ENCODE results near the gene CABCOCO1.
A peak's percentile ranks its signal among the peaks of the same experiment; 100 is the strongest.
"Not testable (repeated sequence)": the region's sequence is repeated elsewhere in the genome, so short reads cannot be mapped to it uniquely, and the experiment has no call there.

Gene CABCOCO1

GRCh38 chr10:61737455-61737854 is 74.7 kb downstream of the CABCOCO1 start:
- not testable (repeated sequence) for H3K4me1 ChIP-seq (ENCODE audit: control insufficient read depth, insufficient read depth, low read length, poor library complexity, severe bottlenecking); H3K4me3 ChIP-seq (ENCODE audit: extremely low read depth, insufficient read depth, low read length, poor library complexity, severe bottlenecking); H3K9me3 ChIP-seq (ENCODE audit: control insufficient read depth, low read length); H3K27ac ChIP-seq (ENCODE audit: low read depth, low read length, severe bottlenecking); H3K36me3 ChIP-seq (ENCODE audit: control insufficient read depth, insufficient read depth, low read length)
- WGBS, 2 experiments (ENCODE audit: insufficient coverage in 2 of 2): 100% methylated on average over 1 to 3 of the region's 6 CpGs

- H3K9me3 ChIP-seq (ENCODE audit: control insufficient read depth, low read length): no peaks in the 10 kb centered on the region
- H3K36me3 ChIP-seq (ENCODE audit: control insufficient read depth, insufficient read depth, low read length): no peaks in the 10 kb centered on the region
- H3K4me1 ChIP-seq (ENCODE audit: control insufficient read depth, insufficient read depth, low read length, poor library complexity, severe bottlenecking): no peaks in the 10 kb centered on the region
- no peak overlapping the region for H3K4me3 ChIP-seq (ENCODE audit: extremely low read depth, insufficient read depth, low read length, poor library complexity, severe bottlenecking)
- no peak overlapping the region for H3K27ac ChIP-seq (ENCODE audit: low read depth, low read length, severe bottlenecking)
- no CpG with 5 or more reads among the region's 1 CpG for WGBS, 2 experiments (ENCODE audit: insufficient coverage in 2 of 2)
Measured at GRCh38 chr10:61742812-61743211, 80.1 kb downstream of the CABCOCO1 start.

GRCh38 chr10:61744469-61744868 is 81.7 kb downstream of the CABCOCO1 start:
- WGBS, 2 experiments (ENCODE audit: insufficient coverage in 2 of 2): no CpG with 5 or more reads among the region's 1 CpG
- no peaks in the 10 kb centered on the region for H3K9me3 ChIP-seq (ENCODE audit: control insufficient read depth, low read length)
- no peaks in the 10 kb centered on the region for H3K36me3 ChIP-seq (ENCODE audit: control insufficient read depth, insufficient read depth, low read length)
- H3K27ac ChIP-seq (ENCODE audit: low read depth, low read length, severe bottlenecking): no peak overlapping the region
- H3K4me1 ChIP-seq (ENCODE audit: control insufficient read depth, insufficient read depth, low read length, poor library complexity, severe bottlenecking): no peaks in the 10 kb centered on the region
- no peak overlapping the region for H3K4me3 ChIP-seq (ENCODE audit: extremely low read depth, insufficient read depth, low read length, poor library complexity, severe bottlenecking)

GRCh38 chr10:61746377-61746776 is 83.6 kb downstream of the CABCOCO1 start:
- H3K27ac ChIP-seq (ENCODE audit: low read depth, low read length, severe bottlenecking): no peak overlapping the region
- peaks cover 3% of the 10 kb centered on the region for H3K4me1 ChIP-seq (ENCODE audit: control insufficient read depth, insufficient read depth, low read length, poor library complexity, severe bottlenecking)
- no peak overlapping the region for H3K4me3 ChIP-seq (ENCODE audit: extremely low read depth, insufficient read depth, low read length, poor library complexity, severe bottlenecking)
- WGBS, 2 experiments (ENCODE audit: insufficient coverage in 2 of 2): 83% methylated on average over 1 of the region's 2 CpGs; no CpG with 5 or more reads in 1 of the 2 experiments
- H3K9me3 ChIP-seq (ENCODE audit: control insufficient read depth, low read length): no peaks in the 10 kb centered on the region
- no peaks in the 10 kb centered on the region for H3K36me3 ChIP-seq (ENCODE audit: control insufficient read depth, insufficient read depth, low read length)

- Histone ChIP-seq H3K36me3 (ENCODE audit: control insufficient read depth, insufficient read depth, low read length) (no peaks in the 10 kb centered on the region), H3K4me3 (ENCODE audit: extremely low read depth, insufficient read depth, low read length, poor library complexity, severe bottlenecking) (no peak overlapping the region), H3K27ac (ENCODE audit: low read depth, low read length, severe bottlenecking) (no peak overlapping the region), H3K4me1 (ENCODE audit: control insufficient read depth, insufficient read depth, low read length, poor library complexity, severe bottlenecking) (peaks cover 9% of the 10 kb centered on the region), H3K9me3 (ENCODE audit: control insufficient read depth, low read length) (no peaks in the 10 kb centered on the region)
- 86% methylated on average over 1 of the region's 2 CpGs; no CpG with 5 or more reads in 1 of the 2 experiments for whole genome bisulfite sequencing, 2 experiments (ENCODE audit: insufficient coverage in 2 of 2)
Measured at GRCh38 chr10:61747307-61747706, 84.6 kb downstream of the CABCOCO1 start.

GRCh38 chr10:61749291-61749690 is 86.6 kb downstream of the CABCOCO1 start:
- H3K4me1 ChIP-seq (ENCODE audit: control insufficient read depth, insufficient read depth, low read length, poor library complexity, severe bottlenecking): peaks cover 19% of the 10 kb centered on the region
- H3K9me3 ChIP-seq (ENCODE audit: control insufficient read depth, low read length): no peaks in the 10 kb centered on the region
- no peaks in the 10 kb centered on the region for H3K36me3 ChIP-seq (ENCODE audit: control insufficient read depth, insufficient read depth, low read length)
- no peak overlapping the region for H3K4me3 ChIP-seq (ENCODE audit: extremely low read depth, insufficient read depth, low read length, poor library complexity, severe bottlenecking)
- WGBS, 2 experiments (ENCODE audit: insufficient coverage in 2 of 2): 100% methylated on average over 3 of the region's 3 CpGs
- H3K27ac ChIP-seq (ENCODE audit: low read depth, low read length, severe bottlenecking): no peak overlapping the region

GRCh38 chr10:61750943-61751471 is 88.3 kb downstream of the CABCOCO1 start:
- Histone ChIP-seq H3K9me3 (ENCODE audit: control insufficient read depth, low read length) (no peaks in the 10 kb centered on the region), H3K4me3 (ENCODE audit: extremely low read depth, insufficient read depth, low read length, poor library complexity, severe bottlenecking) (no peak overlapping the region), H3K27ac (ENCODE audit: low read depth, low read length, severe bottlenecking) (no peak overlapping the region), H3K36me3 (ENCODE audit: control insufficient read depth, insufficient read depth, low read length) (no peaks in the 10 kb centered on the region), H3K4me1 (ENCODE audit: control insufficient read depth, insufficient read depth, low read length, poor library complexity, severe bottlenecking) (peaks cover 28% of the 10 kb centered on the region)
- WGBS, 2 experiments (ENCODE audit: insufficient coverage in 2 of 2): 85 to 92% methylated on average over 3 to 5 of the region's 6 CpGs

GRCh38 chr10:61751599-61751998 is 88.9 kb downstream of the CABCOCO1 start:
- H3K27ac ChIP-seq (ENCODE audit: low read depth, low read length, severe bottlenecking): no peak overlapping the region
- WGBS, 2 experiments (ENCODE audit: insufficient coverage in 2 of 2): 92% methylated on average over 2 of the region's 3 CpGs; no CpG with 5 or more reads in 1 of the 2 experiments
- H3K36me3 ChIP-seq (ENCODE audit: control insufficient read depth, insufficient read depth, low read length): no peaks in the 10 kb centered on the region
- H3K4me1 ChIP-seq (ENCODE audit: control insufficient read depth, insufficient read depth, low read length, poor library complexity, severe bottlenecking): peaks cover 28% of the 10 kb centered on the region
- H3K9me3 ChIP-seq (ENCODE audit: control insufficient read depth, low read length): no peaks in the 10 kb centered on the region
- H3K4me3 ChIP-seq (ENCODE audit: extremely low read depth, insufficient read depth, low read length, poor library complexity, severe bottlenecking): no peak overlapping the region

- Histone ChIP-seq H3K27ac (ENCODE audit: low read depth, low read length, severe bottlenecking) (peak overlapping the region; percentile 34), H3K4me1 (ENCODE audit: control insufficient read depth, insufficient read depth, low read length, poor library complexity, severe bottlenecking) (peaks cover 30% of the 10 kb centered on the region), H3K36me3 (ENCODE audit: control insufficient read depth, insufficient read depth, low read length) (no peaks in the 10 kb centered on the region), H3K4me3 (ENCODE audit: extremely low read depth, insufficient read depth, low read length, poor library complexity, severe bottlenecking) (no peak overlapping the region), H3K9me3 (ENCODE audit: control insufficient read depth, low read length) (no peaks in the 10 kb centered on the region)
- 96% methylated on average over 3 of the region's 6 CpGs; no CpG with 5 or more reads in 1 of the 2 experiments for WGBS, 2 experiments (ENCODE audit: insufficient coverage in 2 of 2)
Measured at GRCh38 chr10:61752111-61753011, 89.6 kb downstream of the CABCOCO1 start.

GRCh38 chr10:61753453-61753852 is 90.7 kb downstream of the CABCOCO1 start:
- no peaks in the 10 kb centered on the region for H3K9me3 ChIP-seq (ENCODE audit: control insufficient read depth, low read length)

More at GRCh38 chr10:61753453-61753852, 90.7 kb downstream of the CABCOCO1 start:
- H3K36me3 ChIP-seq (ENCODE audit: control insufficient read depth, insufficient read depth, low read length): no peaks in the 10 kb centered on the region
- H3K4me1 ChIP-seq (ENCODE audit: control insufficient read depth, insufficient read depth, low read length, poor library complexity, severe bottlenecking): peaks cover 36% of the 10 kb centered on the region
- H3K27ac ChIP-seq (ENCODE audit: low read depth, low read length, severe bottlenecking): no peak overlapping the region
- no peak overlapping the region for H3K4me3 ChIP-seq (ENCODE audit: extremely low read depth, insufficient read depth, low read length, poor library complexity, severe bottlenecking)
- WGBS, 2 experiments (ENCODE audit: insufficient coverage in 2 of 2): 86 to 100% methylated on average over 2 of the region's 3 CpGs

All from mesodermal cell (in vitro differentiated cells).